SKM-1 (cell line): ENCODE data around the gene TGIF2LX.
"Not testable (repeated sequence)": the region's sequence is repeated elsewhere in the genome, so short reads cannot be mapped to it uniquely, and the experiment has no call there.

Experiments
- DNase-seq: peaks from one replicate; lab custom pipeline; 2025; ENCODE audit not compliant: unreplicated experiment; lab: John Stamatoyannopoulos, UW

The TGIF2LX gene

DNA sequence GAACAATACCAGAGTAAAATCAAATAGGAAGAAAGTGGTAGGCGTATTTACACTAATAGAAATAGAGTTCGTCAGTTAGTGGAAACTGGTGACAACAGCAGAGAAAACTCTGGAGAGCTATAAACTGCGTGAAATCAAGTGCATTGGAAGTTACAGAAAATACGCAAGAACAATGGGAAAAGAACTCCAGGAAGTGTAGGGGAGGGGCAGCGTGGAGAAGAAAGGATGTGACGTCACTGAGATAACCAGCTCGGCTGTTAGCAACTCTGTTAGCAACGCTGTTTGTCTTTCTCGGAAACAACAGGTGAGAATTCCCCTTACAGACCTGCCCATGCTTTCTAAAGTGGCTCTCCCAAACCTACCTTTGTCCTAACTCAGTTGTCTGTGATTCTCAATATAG is at the start of gene TGIF2LX:
TSS of gene TGIF2LX (plus strand) at position 244 of the 400 bp plus-strand sequence. CDS start 178 bp downstream, outside the sequence.
- DNase-seq = not testable (repeated sequence)

GRCh38 chrX:89922338-89922934 is 728 bp downstream of the TGIF2LX start:
- DNase-seq = not testable (repeated sequence)

- DNase-seq = not testable (repeated sequence)
Observed at GRCh38 chrX:89943077-89943476, 21.4 kb downstream of the TGIF2LX start.

DNA sequence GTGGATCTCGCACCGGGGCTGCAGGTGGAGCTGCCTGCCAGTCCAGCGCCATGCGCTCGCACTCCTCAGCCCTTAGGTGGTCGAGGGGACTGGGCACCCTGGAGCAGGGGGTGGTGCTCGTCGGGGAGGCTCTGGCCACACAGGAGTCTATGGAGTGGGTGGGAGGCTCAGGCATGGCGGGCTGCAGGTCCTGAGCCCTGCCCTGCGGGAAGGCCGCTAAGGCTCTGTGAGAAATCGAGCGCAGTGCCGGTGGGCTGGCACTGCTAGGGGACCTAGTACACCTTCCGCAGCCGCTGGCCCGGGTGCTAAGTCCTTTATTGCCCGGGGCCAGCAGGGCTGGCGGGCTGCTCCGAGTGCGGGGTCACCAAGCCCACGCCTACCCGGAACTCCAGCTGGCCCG is 43.9 kb downstream of the TGIF2LX start:
- DNase-seq = not testable (repeated sequence)
